Panc1 (cell line): ENCODE results near the gene TTC27.

ENCODE experiments used
- POLR2AphosphoS5 ChIP-seq: IDR thresholded peaks from 2 replicates; pipeline ENCODE4 v1.6.1; 2012; ENCODE audit warnings: mild to moderate bottlenecking, low read depth, low read length, moderate library complexity
- SIN3A ChIP-seq: IDR thresholded peaks from 2 replicates; pipeline ENCODE4 v1.6.1; 2012; ENCODE audit warnings: low read depth, mild to moderate bottlenecking, low read length, moderate library complexity, borderline replicate concordance; ENCODE audit not compliant: insufficient read depth
- TF ChIP-seq, protein P1 (sequence below): fragments of 450-650 bp; IDR thresholded peaks from 2 replicates; pipeline ENCODE4 v1.5.1; 2017; ENCODE audit warnings: mild to moderate bottlenecking

DNA sequence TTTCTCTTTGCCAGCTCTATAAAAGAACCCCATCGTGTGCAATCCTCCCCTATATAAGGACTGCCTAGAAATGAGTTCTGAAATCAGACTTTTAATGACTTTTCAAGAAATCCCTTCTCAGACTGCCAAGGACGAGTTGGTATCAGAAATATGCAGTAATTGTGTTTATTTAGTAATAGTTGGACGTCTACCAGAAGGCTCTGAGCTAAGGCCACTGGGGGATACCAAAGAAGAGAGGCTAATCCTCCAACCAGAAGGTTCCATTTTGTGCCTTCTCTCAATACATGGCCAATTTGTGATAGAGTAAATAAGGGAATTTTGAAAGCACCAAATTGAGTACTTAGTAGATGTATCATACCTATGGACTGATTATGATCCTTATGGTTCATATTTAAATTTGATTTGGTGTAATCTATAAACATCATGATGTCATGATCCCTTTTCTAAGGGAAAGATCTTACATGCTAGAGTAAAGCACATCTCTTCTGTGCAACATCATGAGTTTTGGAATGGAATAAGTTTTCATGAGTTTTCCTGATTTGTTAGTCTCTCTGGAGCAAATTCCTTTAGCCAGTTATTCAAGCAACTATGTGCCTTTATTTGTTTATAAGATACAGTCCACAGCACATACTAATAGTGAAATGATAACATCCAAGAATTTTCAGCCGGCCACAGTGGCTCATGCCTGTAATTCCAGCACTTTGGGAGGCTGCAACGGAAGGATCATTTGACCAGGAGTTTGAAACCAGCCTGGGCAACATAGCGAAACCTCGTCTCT lies 236.7 kb downstream of the TTC27 start:
- TF ChIP-seq, protein P1, sequence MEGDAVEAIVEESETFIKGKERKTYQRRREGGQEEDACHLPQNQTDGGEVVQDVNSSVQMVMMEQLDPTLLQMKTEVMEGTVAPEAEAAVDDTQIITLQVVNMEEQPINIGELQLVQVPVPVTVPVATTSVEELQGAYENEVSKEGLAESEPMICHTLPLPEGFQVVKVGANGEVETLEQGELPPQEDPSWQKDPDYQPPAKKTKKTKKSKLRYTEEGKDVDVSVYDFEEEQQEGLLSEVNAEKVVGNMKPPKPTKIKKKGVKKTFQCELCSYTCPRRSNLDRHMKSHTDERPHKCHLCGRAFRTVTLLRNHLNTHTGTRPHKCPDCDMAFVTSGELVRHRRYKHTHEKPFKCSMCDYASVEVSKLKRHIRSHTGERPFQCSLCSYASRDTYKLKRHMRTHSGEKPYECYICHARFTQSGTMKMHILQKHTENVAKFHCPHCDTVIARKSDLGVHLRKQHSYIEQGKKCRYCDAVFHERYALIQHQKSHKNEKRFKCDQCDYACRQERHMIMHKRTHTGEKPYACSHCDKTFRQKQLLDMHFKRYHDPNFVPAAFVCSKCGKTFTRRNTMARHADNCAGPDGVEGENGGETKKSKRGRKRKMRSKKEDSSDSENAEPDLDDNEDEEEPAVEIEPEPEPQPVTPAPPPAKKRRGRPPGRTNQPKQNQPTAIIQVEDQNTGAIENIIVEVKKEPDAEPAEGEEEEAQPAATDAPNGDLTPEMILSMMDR = no peak
- TF ChIP-seq SIN3A (no peak), POLR2AphosphoS5 (no peak)
